Right lobe of liver (tissue), 4 donors: ENCODE data around the gene TSKU.

Source experiments
- POLR2A ChIP-seq: fragments of 450-650 bp; IDR thresholded peaks from one replicate; pipeline ENCODE4 v1.6.1; 2017; ENCODE audit warnings: antibody characterized with exemption, mild to moderate bottlenecking
- TF ChIP-seq, protein P1 (sequence below), 4 donors: fragments of 200-600 bp in 3 of 4; fragments of 450-650 bp in 1 of 4; IDR thresholded peaks; one replicate each; pipeline versions ENCODE4 v1.5.1 to v1.8.0; 2016 to 2022; ENCODE audit warnings: antibody characterized with exemption in 4 of 4, mild to moderate bottlenecking in 2 of 4
- donor health status: DM: no; HTN: no; CAD: no.
- donor health status: DM: no; HTN: no; CAD: no.
- donor health status: DM: no; HTN: yes; CAD: no.

DNA sequence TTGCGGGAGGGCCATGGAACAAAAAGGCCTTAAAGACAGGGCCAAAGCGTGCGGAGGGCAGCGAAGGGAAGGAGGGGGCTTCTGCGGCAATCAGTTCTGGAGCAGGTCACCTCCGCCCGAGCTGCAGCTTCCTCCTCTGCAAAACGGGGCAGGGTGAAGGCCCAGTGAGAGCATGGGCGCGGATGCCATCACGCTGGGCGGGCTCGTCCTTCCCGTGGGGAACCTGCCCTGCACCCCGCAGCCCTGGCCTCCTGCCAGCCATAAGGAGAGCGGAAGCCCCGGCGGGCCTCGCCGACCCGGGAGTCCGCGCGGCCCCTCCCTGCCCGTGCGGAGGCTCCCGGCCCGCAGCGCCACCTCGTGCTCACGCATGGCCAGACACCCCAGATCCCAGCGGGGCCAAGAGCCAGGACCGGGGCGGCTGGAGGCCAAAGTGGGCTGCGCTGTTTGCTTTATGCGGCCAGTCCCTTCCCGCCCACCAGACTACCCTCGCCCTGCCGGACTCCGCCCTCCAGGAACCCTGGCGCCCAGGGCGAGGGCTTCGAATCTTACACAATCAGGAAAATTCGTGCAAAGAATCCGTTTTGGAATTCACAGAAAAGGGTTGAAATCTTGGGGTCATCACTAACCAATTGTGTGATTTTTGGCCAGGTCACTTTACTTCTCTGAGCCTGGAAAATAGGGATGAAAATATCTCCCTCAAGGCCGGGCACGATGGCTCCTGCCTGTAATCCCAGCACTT, 16.1 kb downstream of the TSKU start:
- TF ChIP-seq, protein P1, sequence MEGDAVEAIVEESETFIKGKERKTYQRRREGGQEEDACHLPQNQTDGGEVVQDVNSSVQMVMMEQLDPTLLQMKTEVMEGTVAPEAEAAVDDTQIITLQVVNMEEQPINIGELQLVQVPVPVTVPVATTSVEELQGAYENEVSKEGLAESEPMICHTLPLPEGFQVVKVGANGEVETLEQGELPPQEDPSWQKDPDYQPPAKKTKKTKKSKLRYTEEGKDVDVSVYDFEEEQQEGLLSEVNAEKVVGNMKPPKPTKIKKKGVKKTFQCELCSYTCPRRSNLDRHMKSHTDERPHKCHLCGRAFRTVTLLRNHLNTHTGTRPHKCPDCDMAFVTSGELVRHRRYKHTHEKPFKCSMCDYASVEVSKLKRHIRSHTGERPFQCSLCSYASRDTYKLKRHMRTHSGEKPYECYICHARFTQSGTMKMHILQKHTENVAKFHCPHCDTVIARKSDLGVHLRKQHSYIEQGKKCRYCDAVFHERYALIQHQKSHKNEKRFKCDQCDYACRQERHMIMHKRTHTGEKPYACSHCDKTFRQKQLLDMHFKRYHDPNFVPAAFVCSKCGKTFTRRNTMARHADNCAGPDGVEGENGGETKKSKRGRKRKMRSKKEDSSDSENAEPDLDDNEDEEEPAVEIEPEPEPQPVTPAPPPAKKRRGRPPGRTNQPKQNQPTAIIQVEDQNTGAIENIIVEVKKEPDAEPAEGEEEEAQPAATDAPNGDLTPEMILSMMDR (IDR thresholded peaks at IDR 0.05): peak; percentile 91 to 96 (median 94)
- no peak for TF ChIP-seq POLR2A
